SH-SY5Y (cell line): ENCODE results near the gene LHX3.

Experiments
- GATA2 ChIP-seq: IDR thresholded peaks from 2 replicates; pipeline ENCODE4 v1.6.1; 2011; ENCODE audit warnings: mild to moderate bottlenecking, low read depth, low read length
- GATA3 ChIP-seq: IDR thresholded peaks from 2 replicates; pipeline ENCODE4 v1.6.1; 2011; ENCODE audit warnings: low read depth, mild to moderate bottlenecking, low read length, moderate library complexity

The LHX3 gene

GRCh38 chr9:136148766-136149165 is 56.2 kb downstream of the LHX3 start:
- TF ChIP-seq GATA3, result no peak

- TF ChIP-seq GATA2 (no peak), GATA3 (no peak)
These were observed 56.8 kb downstream of the LHX3 start for GRCh38 chr9:136147890-136148714.

- no peak for TF ChIP-seq GATA3
- TF ChIP-seq GATA2, result no peak
These were observed 57.7 kb downstream of the LHX3 start for GRCh38 chr9:136147038-136147889.
